ENCODE results near the gene SLMAP. TPM values are rescaled to one million over a fixed set of nuclear protein-coding genes. Genes with fewer than 3 reads are reported as not detected.

The SLMAP gene
- polyA plus RNA-seq, 12 donors: 48.9 to 102 (median 70.8) TPM; not detected in 1

DNA sequence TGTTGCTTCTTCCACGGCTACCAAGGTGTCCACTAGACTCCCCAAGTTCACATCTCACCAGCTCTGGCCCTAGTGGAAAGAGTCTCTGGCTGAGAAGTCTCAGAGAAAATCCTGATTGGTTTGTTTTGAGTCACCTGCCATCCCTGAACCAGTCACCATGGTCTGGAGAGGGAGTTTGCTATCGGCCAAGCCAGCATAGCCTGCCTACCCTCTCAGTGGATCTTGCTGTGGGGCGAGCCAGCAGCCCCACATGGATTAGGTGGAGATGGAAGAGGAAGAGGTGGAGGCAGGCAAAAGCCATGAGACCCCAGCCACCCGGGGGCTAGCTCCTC is 204.0 kb downstream of the SLMAP start:
- no peak for DNase-seq

DNA sequence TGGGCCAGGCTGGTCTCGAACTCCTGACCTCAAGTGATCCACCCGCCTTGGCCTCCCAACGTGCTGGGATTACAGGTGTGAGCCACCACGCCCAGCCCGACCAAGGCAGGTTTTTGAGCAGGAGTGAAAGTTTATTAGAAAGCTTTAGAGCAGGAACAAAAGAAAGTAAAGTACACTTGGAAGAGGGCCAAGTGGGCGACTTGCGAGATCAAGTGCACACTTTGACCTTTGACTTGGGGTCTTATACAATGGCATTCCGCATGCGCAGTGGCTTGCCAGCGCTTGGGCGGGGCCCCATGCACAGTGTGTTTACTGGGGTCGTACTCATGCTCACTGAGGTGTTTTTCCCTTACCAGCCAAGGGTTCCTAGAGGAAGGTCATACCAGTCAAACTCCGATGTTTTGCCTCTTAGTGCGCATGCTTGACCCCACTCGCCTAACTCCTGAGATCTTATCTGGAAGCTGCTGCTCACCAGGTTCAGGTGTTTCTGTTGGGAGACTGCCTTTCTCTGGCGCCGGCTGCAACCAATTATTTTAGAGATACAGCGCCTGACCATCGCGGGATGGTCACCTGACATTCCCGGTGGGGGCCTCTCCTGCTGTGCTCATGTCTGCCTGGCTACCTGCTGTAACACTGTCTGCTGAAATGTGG is 205.2 kb downstream of the SLMAP start:
- DNase-seq: no peak

DNA sequence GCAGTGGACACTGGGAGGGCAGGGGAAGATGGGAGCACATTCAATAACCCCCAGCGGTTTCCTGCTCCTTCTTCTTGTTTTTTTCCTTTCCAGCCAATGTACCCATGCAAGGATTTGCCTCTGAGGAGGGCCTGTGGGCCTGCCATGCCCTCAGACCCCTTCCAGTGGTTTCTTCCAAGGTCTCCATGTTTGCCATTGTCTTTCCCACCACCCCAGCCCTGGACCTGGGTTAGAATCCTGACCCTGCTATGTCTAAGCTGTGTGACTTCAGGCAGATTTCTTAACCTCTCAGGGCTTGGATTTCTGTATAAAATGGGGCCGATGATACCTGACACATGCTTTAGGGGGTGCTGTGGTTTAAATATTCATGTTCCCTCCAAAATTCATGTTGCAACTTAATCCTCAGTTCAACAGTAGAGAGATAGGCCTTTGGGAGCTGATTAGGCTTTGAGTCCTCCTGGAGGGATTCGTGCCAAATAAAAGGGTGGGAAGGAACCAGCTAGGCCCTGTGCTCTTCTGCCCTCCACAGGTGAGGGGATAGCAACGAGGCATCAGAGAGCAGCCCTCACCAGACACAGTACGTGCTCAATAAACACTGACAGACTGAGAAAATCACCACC is 205.8 kb downstream of the SLMAP start:
- DNase-seq: no peak

DNA sequence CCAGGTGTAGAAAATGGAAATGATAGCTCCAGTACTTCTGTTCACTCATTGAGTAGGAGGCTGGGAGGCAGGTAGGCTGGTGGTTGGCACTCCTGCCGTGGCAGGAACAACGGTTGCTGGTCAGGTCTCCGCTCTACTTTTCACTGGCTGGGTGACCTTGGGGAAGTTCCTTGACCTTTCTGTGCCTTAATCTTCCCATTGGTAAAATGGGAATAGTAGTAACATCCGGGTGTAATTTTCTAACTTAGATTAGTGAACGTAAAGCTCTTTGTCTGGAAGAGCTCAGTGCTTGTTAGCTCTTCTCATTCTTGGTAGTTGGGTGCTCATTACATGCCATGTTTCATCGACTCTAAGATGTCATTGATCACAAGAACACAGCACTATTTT is 206.3 kb downstream of the SLMAP start:
- no peak for DNase-seq

DNA sequence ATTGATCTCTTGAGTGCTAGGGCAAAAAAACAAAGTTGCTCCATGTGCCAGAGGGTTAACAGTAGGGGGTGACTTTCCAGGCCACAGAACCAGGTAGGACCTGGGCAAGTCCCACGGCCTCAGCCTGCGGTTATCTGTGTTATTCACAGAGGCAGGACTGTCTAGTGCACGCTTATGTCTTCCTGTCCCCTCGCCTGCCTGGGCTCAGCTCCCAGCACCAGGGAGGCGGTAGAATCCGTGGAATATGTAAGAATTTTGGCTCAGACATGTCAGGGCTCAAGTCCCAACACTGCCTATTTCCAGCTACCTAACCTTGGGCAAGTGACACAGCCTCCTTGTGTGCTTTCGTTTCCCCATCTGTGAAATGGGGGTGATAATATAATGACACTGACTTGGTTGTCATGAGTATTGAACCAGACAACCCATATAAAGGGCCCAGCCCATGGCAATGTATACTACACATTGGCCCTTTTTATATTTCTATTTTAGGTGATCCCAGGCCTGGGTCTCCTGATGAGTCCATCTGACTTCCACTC is 207.8 kb downstream of the SLMAP start:
- no peak for DNase-seq

DNA sequence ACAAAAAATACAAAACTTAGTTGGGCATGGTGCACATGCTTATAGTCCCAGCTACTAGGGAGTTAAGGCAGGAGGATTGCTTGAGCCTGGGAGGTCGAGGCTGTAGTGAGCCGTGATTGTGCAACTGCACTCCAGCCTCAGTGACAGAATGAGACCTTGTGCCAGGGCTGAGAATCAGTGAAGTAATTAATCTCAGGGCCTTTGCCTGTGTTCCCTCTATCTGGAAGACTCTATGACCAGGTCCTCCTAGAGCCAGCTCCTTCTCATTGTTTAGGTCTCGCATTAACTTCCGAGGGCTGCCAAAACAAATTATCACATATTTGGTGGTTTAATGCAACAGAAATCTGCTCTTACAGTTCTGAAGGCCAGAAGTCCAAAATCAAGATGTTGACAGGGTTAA is 210.7 kb downstream of the SLMAP start:
- no peak for DNase-seq

DNA sequence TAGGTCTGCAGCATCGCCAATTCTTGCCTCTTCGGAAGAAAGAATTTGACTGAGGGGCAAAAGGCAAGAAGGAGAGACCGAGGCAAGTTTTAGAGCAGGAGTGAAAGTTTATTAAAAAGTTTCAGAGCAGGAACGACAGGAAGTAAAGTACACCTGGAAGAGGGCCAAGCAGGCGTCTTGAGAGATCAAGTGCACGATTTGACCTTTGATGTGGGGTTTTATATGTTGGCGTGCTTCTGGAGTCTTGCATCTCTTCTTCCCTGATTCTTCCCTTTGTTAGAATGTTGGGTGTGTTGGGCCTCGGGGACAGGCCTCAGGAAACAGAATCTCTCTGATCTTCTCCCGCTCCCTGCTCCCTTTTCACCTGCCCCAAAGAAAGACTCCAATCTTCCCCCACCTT is 211.5 kb downstream of the SLMAP start:
- no peak for DNase-seq

DNA sequence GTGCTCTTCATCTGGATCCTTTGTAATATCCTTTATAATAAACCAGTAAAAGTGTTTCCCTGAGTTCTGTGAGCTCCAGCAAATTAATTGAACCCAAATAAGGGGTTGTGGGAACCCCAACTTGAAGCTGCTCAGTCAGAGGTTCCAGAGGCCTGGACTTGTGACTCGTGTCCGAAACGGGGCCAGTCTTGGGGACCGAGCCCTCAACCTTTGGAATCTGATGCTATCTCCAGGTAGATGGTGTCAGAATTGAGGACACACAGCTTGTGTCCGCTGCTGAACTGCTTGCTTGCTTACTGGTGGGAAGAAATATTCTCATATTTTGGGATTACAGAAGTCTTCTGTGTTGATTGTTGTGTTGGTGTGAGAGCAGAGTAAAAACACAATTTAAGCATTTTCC is 212.4 kb downstream of the SLMAP start:
- no peak for DNase-seq

DNA sequence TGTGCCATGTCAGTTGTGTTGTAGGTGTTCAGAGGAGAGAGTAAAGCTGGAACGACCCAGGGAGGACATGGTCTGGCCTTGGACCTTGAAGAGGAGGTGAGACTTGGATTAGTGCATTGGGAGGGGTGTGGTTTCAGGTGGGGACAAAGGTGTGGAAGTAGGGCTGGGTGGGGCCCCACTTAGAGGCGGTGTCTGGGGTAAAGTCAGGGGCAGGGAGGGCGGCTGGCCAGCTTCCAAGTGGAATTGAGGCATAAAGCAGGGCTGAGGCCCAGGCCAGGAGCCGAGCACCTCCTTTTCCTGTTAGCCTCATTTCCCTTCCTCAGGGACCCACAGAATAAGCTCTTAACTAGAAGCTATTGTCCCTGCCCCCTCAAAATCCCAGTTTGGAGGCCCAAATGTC is 215.9 kb downstream of the SLMAP start:
- DNase-seq: no peak

DNA sequence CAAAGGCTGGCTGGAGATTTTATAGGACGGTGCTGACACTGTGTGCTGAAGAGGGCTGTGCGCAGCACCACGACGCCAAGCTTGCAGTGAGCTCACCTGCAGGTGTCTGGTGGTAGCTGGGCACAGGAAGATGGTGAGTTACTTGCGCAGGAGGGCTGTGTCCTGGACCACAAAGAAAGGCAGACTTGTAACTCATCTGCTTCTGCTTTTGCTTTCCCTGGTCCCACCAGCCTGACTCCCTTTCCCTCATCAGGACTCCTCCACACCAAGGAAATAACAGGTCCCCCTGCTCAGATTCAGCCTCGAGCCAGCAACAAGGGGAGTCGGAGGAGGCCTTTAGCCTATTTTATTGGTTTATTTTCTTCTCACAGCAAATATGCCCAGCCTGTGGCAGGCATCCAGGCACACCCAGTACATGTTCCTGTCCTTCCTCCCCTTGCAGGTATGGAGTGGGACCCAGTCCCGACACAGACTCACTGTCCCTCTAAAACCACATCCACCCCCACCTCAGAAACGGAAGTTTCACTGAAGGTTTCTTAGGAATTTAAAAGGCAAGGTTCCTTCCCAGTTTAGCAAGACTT is 216.5 kb downstream of the SLMAP start:
- DNase-seq: no peak

DNA sequence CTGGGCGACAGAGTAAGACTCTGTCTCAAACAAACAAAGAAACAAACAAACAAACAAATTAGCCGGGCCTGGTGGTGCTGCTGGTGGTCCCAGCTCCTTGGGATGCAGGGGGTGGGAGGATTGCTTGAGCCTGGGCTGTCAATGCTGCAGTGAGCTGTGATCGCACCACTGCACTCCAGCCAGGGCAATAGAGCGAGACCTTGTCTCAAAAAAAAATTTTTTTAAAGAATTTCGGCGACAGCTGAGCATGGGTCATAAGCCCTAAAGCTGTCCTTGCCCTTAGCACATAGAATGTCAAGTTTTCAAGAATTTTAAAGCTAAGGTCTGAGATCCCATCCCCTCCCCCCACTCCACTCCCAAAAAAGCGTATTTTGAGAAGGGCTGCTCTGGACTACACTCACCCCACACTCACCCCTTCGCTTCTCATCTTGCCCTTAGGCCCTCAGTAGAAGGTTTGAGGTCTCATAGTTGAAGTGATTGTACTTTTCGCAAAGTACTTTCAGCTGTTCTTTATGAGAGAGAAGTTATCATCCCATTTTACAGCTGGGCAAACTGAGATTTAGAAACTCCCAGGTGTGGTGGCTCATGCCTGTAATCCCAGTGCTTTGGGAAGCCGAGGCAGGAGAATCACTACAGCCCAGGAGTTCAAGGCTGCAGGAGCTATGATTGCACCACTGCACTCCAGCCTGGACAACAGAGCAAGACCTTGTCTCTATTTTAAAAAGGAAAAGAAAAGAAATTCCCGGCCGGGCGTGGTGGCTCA is 217.8 kb downstream of the SLMAP start:
- DNase-seq: no peak

DNA sequence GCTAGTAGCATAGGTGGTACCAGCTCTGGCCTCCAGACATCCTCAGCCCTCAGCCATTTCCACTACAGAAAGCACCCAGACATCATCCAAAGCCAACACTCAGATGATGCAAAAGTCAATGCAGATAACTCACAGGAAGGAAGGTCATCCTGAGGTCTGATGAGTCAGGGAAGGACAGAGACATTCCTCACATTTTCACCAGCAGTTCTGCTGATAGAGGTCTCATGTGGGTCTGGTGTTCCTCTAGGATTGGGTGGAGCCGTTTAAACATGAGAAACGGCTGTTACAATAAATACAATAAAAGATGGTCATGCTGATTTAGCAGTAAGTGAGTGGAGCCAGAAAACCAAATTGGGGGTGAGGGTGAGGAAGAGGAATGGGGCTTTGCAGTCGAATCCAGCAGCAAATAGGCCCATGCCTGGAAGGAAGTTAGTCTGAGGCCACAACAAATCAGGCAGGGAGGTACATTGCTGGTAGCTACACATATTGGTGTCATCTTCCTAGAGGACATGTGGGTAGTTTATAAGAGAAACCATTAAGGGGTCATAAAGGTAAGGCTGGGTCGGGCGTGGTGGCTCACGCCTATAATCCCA is 218.8 kb downstream of the SLMAP start:
- DNase-seq: no peak

DNA sequence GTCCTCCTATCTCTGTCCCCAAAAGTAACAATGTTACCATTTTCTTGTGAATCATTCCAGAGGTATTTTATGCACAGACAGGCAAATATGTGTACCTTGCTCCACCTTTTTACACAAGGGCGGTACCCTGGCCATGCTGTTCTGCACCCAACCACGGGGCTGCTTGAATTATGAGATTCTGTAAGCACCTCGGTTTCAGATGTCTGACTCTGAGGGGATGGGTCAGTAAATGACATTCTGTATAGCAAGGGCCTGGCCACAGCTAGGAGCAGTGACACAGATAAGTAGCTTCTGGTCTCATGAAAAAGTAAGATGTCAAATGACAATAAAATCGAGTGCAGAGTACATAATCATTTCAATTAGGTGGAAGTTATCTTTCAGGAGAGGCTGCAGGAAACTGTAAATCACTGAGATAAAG is 221.7 kb downstream of the SLMAP start:
- DNase-seq: no peak

DNA sequence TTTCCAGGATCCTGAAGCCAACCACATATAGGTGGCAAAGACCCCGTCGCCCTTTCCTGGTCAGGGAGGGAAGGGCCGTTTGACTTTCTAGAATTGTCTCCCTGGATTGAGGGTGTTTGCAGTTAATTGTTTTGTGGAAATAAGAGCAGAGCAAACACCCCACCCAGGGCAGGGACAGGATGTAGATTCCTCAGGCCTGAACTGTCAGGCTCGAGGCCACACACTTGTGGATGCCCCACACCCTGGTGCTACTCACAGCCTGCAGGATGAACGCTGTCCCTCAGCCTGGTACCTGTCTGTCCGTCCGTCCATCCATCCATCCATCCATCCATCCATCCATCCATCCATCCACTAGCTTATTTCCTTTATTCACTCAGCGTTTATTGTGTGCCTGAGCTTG is 222.2 kb downstream of the SLMAP start:
- DNase-seq: no peak

Other genes with a start within 250 kb of the SLMAP start
- gene DNAH12, start 212.0 kb upstream of the SLMAP start, polyA plus RNA-seq (ENCODE audit: insufficient read length in 12 of 12): under 1 TPM in 10 of 12 donors, not detected in 2; 0.22 to 0.93 (median 0.54) TPM
- 1 to 10 TPM in 11 of 12 donors, not detected in 1; 4.6 to 9.3 (median 8.1) TPM for gene PDE12, start 200.0 kb upstream of the SLMAP start, polyA plus RNA-seq (ENCODE audit: insufficient read length in 12 of 12)
- gene ARF4, start 159.0 kb upstream of the SLMAP start, polyA plus RNA-seq (ENCODE audit: insufficient read length in 12 of 12): 100 to 1,000 TPM in 11 of 12 donors, not detected in 1; 143 to 288 (median 195) TPM
- gene DENND6A, start 63.2 kb upstream of the SLMAP start, polyA plus RNA-seq (ENCODE audit: insufficient read length in 12 of 12): 10 to 100 TPM in 11 of 12 donors, not detected in 1; 11.1 to 34.5 (median 18.0) TPM

All from muscle of arm (tissue), 12 donors.